ENCODE results near the gene LAMTOR3. TPM values are rescaled to one million over a fixed set of nuclear protein-coding genes. Genes with fewer than 3 reads are reported as not detected.

Gene LAMTOR3
- polyA plus RNA-seq, 1 donor (not counting 4 experiments of a cell fraction or from before 2014, with no cell fraction given), result 92.2 TPM

GRCh38 chr4:99885687-99886086, 8.5 kb downstream of the LAMTOR3 start:
- H3K9me1 ChIP-seq (ENCODE audit: control insufficient read depth, extremely low read depth, insufficient read depth, low read length), result no peaks in the 10 kb centered on the region
- no peaks in the 10 kb centered on the region for H3K4me1 ChIP-seq (ENCODE audit: control insufficient read depth, extremely low read depth, insufficient read depth, low read length)
- no peak overlapping the region for H3K9ac ChIP-seq (ENCODE audit: control insufficient read depth, extremely low read depth, insufficient read depth, low read length)
- no peaks in the 10 kb centered on the region for H3K27me3 ChIP-seq (ENCODE audit: control insufficient read depth, extremely low read depth, insufficient read depth, low read length)
- H3K27ac ChIP-seq (ENCODE audit: control insufficient read depth, insufficient read depth, low read length), result no peak overlapping the region
- FAIRE-seq (no peak), DNase-seq (ENCODE audit: low read depth, low spot score) (no peak)
- H3K4me2 ChIP-seq (ENCODE audit: control insufficient read depth, extremely low read depth, insufficient read depth, low read depth, low read length), result no peak overlapping the region
- H3K9me3 ChIP-seq (ENCODE audit: control insufficient read depth, low read depth, low read length), result no peaks in the 10 kb centered on the region
- no peak overlapping the region for H2AFZ ChIP-seq (ENCODE audit: control insufficient read depth, low read length)
- H3K79me2 ChIP-seq (ENCODE audit: control insufficient read depth, insufficient read depth, low read length), result peaks cover 21% of the 10 kb centered on the region
- H3K4me3 ChIP-seq (ENCODE audit: control insufficient read depth in 2 of 3, extremely low read depth in 1 of 3, insufficient read depth in 2 of 3, low read depth in 1 of 3, low read length in 3 of 3), result no peak overlapping the region
- dilution Hi-C loops (cut with MboI; ENCODE audit: extremely low pct_ligation_motif_present, low sequenced_read_pairs), result no loop called here
- H3K36me3 ChIP-seq (ENCODE audit: control insufficient read depth in 2 of 2, extremely low read depth in 1 of 2, insufficient read depth in 2 of 2, low read length in 2 of 2), result peaks cover 7 to 15% of the 10 kb centered on the region in 2 experiments
- no peaks in the 10 kb centered on the region for H4K20me1 ChIP-seq (ENCODE audit: control insufficient read depth, extremely low read depth, insufficient read depth, low read length)
- TF ChIP-seq EZH2 (IDR thresholded peaks at IDR 0.05; ENCODE audit: low read length), result no peak
- TF ChIP-seq, protein P1, sequence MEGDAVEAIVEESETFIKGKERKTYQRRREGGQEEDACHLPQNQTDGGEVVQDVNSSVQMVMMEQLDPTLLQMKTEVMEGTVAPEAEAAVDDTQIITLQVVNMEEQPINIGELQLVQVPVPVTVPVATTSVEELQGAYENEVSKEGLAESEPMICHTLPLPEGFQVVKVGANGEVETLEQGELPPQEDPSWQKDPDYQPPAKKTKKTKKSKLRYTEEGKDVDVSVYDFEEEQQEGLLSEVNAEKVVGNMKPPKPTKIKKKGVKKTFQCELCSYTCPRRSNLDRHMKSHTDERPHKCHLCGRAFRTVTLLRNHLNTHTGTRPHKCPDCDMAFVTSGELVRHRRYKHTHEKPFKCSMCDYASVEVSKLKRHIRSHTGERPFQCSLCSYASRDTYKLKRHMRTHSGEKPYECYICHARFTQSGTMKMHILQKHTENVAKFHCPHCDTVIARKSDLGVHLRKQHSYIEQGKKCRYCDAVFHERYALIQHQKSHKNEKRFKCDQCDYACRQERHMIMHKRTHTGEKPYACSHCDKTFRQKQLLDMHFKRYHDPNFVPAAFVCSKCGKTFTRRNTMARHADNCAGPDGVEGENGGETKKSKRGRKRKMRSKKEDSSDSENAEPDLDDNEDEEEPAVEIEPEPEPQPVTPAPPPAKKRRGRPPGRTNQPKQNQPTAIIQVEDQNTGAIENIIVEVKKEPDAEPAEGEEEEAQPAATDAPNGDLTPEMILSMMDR (optimal IDR thresholded peaks at IDR 0.05 in 1 of 3, IDR thresholded peaks at IDR 0.05 in 1 of 3, conservative IDR thresholded peaks at IDR 0.05 in 1 of 3; ENCODE audit: extremely low read depth in 1 of 3, insufficient read depth in 2 of 3, low read length in 3 of 3), result no peak

DNA sequence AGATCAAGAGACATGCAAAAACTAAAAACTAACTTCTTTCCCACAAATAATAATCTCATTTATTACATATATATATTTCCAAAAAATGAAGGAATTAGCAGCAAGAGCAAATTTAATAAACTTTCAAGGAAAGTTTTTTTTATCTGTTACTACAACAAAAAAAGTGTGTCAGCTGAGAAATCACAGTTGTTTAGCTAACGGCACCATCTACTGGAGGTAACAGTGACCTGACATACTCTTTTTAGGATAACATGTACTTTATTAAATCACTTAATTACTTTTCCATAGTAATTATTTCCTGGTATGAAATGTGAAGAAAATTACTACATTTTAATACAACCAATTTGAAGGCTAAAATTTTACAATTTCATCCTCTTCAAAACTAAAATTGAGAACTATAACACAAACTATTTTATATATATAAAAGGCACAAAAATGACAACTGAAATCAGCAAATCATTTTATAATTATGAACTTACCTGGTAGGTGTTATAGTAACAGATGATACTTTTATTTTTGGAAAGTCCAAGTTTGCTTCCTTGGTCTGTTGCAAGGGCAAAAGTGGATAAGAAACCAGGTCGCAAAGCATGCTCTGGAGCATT, 9.1 kb downstream of the LAMTOR3 start:
- H3K9me1 ChIP-seq (ENCODE audit: control insufficient read depth, extremely low read depth, insufficient read depth, low read length), result no peaks in the 10 kb centered on the region
- dilution Hi-C loops (cut with MboI; ENCODE audit: extremely low pct_ligation_motif_present, low sequenced_read_pairs), result no loop called here
- H4K20me1 ChIP-seq (ENCODE audit: control insufficient read depth, extremely low read depth, insufficient read depth, low read length), result no peaks in the 10 kb centered on the region
- no peak overlapping the region for H3K4me3 ChIP-seq (ENCODE audit: control insufficient read depth in 2 of 3, extremely low read depth in 1 of 3, insufficient read depth in 2 of 3, low read depth in 1 of 3, low read length in 3 of 3)
- H3K9ac ChIP-seq (ENCODE audit: control insufficient read depth, extremely low read depth, insufficient read depth, low read length), result no peak overlapping the region
- no peak overlapping the region for H2AFZ ChIP-seq (ENCODE audit: control insufficient read depth, low read length)
- FAIRE-seq, result no peak
- TF ChIP-seq, protein P1 (optimal IDR thresholded peaks at IDR 0.05 in 1 of 3, IDR thresholded peaks at IDR 0.05 in 1 of 3, conservative IDR thresholded peaks at IDR 0.05 in 1 of 3; ENCODE audit: extremely low read depth in 1 of 3, insufficient read depth in 2 of 3, low read length in 3 of 3), result peak in 2 of 3 experiments; percentile 12 to 39
- no peak for TF ChIP-seq EZH2 (IDR thresholded peaks at IDR 0.05; ENCODE audit: low read length)
- DNase-seq (ENCODE audit: low read depth, low spot score), result no peak
- no peaks in the 10 kb centered on the region for H3K4me1 ChIP-seq (ENCODE audit: control insufficient read depth, extremely low read depth, insufficient read depth, low read length)
- peaks cover 18% of the 10 kb centered on the region for H3K79me2 ChIP-seq (ENCODE audit: control insufficient read depth, insufficient read depth, low read length)
- peaks cover 12 to 21% of the 10 kb centered on the region in 2 experiments for H3K36me3 ChIP-seq (ENCODE audit: control insufficient read depth in 2 of 2, extremely low read depth in 1 of 2, insufficient read depth in 2 of 2, low read length in 2 of 2)
- H3K9me3 ChIP-seq (ENCODE audit: control insufficient read depth, low read depth, low read length), result no peaks in the 10 kb centered on the region
- H3K27me3 ChIP-seq (ENCODE audit: control insufficient read depth, extremely low read depth, insufficient read depth, low read length), result no peaks in the 10 kb centered on the region
- H3K27ac ChIP-seq (ENCODE audit: control insufficient read depth, insufficient read depth, low read length), result no peak overlapping the region
- no peak overlapping the region for H3K4me2 ChIP-seq (ENCODE audit: control insufficient read depth, extremely low read depth, insufficient read depth, low read depth, low read length)

Measured in keratinocyte (primary cell).